Stomach (tissue), 4 donors: ENCODE results near the gene RP9.

Source experiments
- CTCF ChIP-seq, 7 experiments: fragments of 450-650 bp in 4 of 7; fragments of 200-600 bp in 3 of 7; sonication (generic) in 3 of 7; IDR thresholded peaks; one replicate each; pipeline ENCODE4 v1.5.1; 2016 to 2019; ENCODE audit warnings: antibody characterized with exemption in 7 of 7, control low read depth in 2 of 7, mild to moderate bottlenecking in 1 of 7
- EP300 ChIP-seq: sonication (generic); formaldehyde crosslinking; IDR thresholded peaks from one replicate; pipeline ENCODE4 v1.6.1; 2017; ENCODE audit warnings: antibody characterized with exemption
- POLR2A ChIP-seq, 4 donors: fragments of 450-650 bp; IDR thresholded peaks; one replicate each; pipeline ENCODE4 v1.6.1; 2016; ENCODE audit warnings: antibody characterized with exemption in 4 of 4, control low read depth in 2 of 4, mild to moderate bottlenecking in 1 of 4, moderate library complexity in 1 of 4

GRCh38 chr7:33128631-33128989, 19.4 kb upstream of the RP9 start:
- TF ChIP-seq CTCF (IDR thresholded peaks at IDR 0.05) (no peak), EP300 (no peak), POLR2A (IDR thresholded peaks at IDR 0.05) (no peak)
